HG02642 (cell line): ENCODE results near the gene PSMB7.
"Not testable (repeated sequence)": the region's sequence is repeated elsewhere in the genome, so short reads cannot be mapped to it uniquely, and the experiment has no call there.

Experiments
- ATAC-seq: cut with Tn5 transposase; IDR thresholded peaks from one replicate; pipeline ENCODE4 v1.9.1; 2021; ENCODE audit warnings: mild to moderate bottlenecking; ENCODE audit not compliant: unreplicated experiment, poor library complexity

The PSMB7 gene

GRCh38 chr9:124444166-124444565 lies 28.9 kb upstream of the PSMB7 start:
- ATAC-seq = no peak

GRCh38 chr9:124443625-124444024 lies 28.4 kb upstream of the PSMB7 start:
- no peak for ATAC-seq

GRCh38 chr9:124442826-124443225 lies 27.6 kb upstream of the PSMB7 start:
- ATAC-seq = no peak

GRCh38 chr9:124442379-124442778 lies 27.1 kb upstream of the PSMB7 start:
- ATAC-seq = no peak

GRCh38 chr9:124441291-124441690 lies 26.0 kb upstream of the PSMB7 start:
- ATAC-seq = no peak

GRCh38 chr9:124440786-124441185 lies 25.5 kb upstream of the PSMB7 start:
- ATAC-seq = no peak

GRCh38 chr9:124439686-124440243 lies 24.5 kb upstream of the PSMB7 start:
- no peak for ATAC-seq

GRCh38 chr9:124439086-124439485 lies 23.8 kb upstream of the PSMB7 start:
- ATAC-seq = no peak

- no peak for ATAC-seq
These were observed 22.8 kb upstream of the PSMB7 start for GRCh38 chr9:124438091-124438490.

- ATAC-seq = no peak
These were observed 21.8 kb upstream of the PSMB7 start for GRCh38 chr9:124437086-124437485.

- ATAC-seq = no peak
These were observed 21.1 kb upstream of the PSMB7 start for GRCh38 chr9:124436320-124436719.

GRCh38 chr9:124429530-124429867 lies 14.3 kb upstream of the PSMB7 start:
- no peak for ATAC-seq

GRCh38 chr9:124428751-124429529 lies 13.7 kb upstream of the PSMB7 start:
- ATAC-seq = no peak

GRCh38 chr9:124427281-124427680 lies 12.0 kb upstream of the PSMB7 start:
- ATAC-seq = no peak

GRCh38 chr9:124426361-124426760 lies 11.1 kb upstream of the PSMB7 start:
- no peak for ATAC-seq

- not testable (repeated sequence) for ATAC-seq
These were observed 10.5 kb upstream of the PSMB7 start for GRCh38 chr9:124425733-124426132.

GRCh38 chr9:124423591-124423990 lies 8.3 kb upstream of the PSMB7 start:
- no peak for ATAC-seq

- ATAC-seq = no peak
These were observed 7.9 kb upstream of the PSMB7 start for GRCh38 chr9:124423155-124423554.

- ATAC-seq = no peak
These were observed 5.8 kb upstream of the PSMB7 start for GRCh38 chr9:124420991-124421543.

GRCh38 chr9:124419832-124420489 lies 4.7 kb upstream of the PSMB7 start:
- no peak for ATAC-seq

- ATAC-seq = no peak
These were observed 726 bp upstream of the PSMB7 start for GRCh38 chr9:124415852-124416484.
